ENCODE measurements around the gene SCN11A. TPM values are rescaled to one million over a fixed set of nuclear protein-coding genes. Genes with fewer than 3 reads are reported as not detected.

SCN11A gene
- total RNA-seq, 2 experiments from 2014 or later, result 0.08 TPM; not detected in 1

GRCh38 chr3:39094851-39095677 is 43.3 kb upstream of the SCN11A start:
- no peak overlapping the region for H3K4me3 ChIP-seq (ENCODE audit: low read length)
- ChIA-PET POLR2A (no interaction called here), CTCF (no interaction called here)
- ATAC-seq (ENCODE audit: poor library complexity) (no peak), DNase-seq (no peak)
- no peaks in the 10 kb centered on the region for H3K9me3 ChIP-seq (ENCODE audit: control insufficient read depth in 1 of 2, insufficient read depth in 1 of 2, low read length in 2 of 2)
- no peaks in the 10 kb centered on the region for H3K9me3 Mint-ChIP-seq
- no peaks in the 10 kb centered on the region for H3K27me3 ChIP-seq (ENCODE audit: control insufficient read depth in 1 of 2, insufficient read depth in 2 of 2, low read length in 2 of 2)
- TF ChIP-seq, protein P1, sequence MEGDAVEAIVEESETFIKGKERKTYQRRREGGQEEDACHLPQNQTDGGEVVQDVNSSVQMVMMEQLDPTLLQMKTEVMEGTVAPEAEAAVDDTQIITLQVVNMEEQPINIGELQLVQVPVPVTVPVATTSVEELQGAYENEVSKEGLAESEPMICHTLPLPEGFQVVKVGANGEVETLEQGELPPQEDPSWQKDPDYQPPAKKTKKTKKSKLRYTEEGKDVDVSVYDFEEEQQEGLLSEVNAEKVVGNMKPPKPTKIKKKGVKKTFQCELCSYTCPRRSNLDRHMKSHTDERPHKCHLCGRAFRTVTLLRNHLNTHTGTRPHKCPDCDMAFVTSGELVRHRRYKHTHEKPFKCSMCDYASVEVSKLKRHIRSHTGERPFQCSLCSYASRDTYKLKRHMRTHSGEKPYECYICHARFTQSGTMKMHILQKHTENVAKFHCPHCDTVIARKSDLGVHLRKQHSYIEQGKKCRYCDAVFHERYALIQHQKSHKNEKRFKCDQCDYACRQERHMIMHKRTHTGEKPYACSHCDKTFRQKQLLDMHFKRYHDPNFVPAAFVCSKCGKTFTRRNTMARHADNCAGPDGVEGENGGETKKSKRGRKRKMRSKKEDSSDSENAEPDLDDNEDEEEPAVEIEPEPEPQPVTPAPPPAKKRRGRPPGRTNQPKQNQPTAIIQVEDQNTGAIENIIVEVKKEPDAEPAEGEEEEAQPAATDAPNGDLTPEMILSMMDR (IDR thresholded peaks at IDR 0.05), result no peak
- no peaks in the 10 kb centered on the region for H3K27me3 Mint-ChIP-seq
- H3K27ac ChIP-seq (ENCODE audit: low read depth in 1 of 2, low read length in 2 of 2), result no peak overlapping the region
- H3K36me3 Mint-ChIP-seq (ENCODE audit: low read depth), result peaks cover 94% of the 10 kb centered on the region
- intact Hi-C loops (cut with DNase I, micrococcal nuclease), result no loop called here
- no peak overlapping the region for H3K27ac Mint-ChIP-seq
- no peaks in the 10 kb centered on the region for H3K4me1 ChIP-seq (ENCODE audit: insufficient read depth, low read length)
- H3K36me3 ChIP-seq (ENCODE audit: insufficient read depth, low read length), result peaks cover 92% of the 10 kb centered on the region
- H3K4me3 Mint-ChIP-seq, result no peak overlapping the region
- no peaks in the 10 kb centered on the region for H3K4me1 Mint-ChIP-seq (ENCODE audit: low read depth)

DNA sequence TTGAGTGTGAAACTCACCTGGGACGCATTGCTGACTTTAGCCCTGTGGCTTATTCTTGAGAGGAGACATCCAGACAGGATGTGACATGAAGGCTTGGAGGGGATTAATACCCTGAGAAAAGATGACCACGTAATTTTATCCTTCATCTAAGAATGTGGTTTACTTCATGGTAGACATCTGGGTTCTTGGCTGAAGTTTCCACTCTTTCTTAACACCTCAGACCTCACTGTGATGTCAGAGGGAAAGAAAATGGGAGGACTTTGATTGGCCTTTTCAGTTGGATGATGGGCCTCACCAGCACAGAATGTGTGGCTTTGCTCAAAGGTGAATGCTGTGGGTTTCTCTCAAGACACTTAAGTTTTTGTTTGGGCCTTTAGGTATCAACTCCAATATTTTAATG is 39.2 kb upstream of the SCN11A start:
- Histone ChIP-seq H3K4me1 (ENCODE audit: insufficient read depth, low read length) (no peaks in the 10 kb centered on the region), H3K27ac (ENCODE audit: low read depth in 1 of 2, low read length in 2 of 2) (no peak overlapping the region), H3K4me3 (ENCODE audit: low read length) (no peak overlapping the region), H3K27me3 (ENCODE audit: control insufficient read depth in 1 of 2, insufficient read depth in 2 of 2, low read length in 2 of 2) (no peaks in the 10 kb centered on the region), H3K36me3 (ENCODE audit: insufficient read depth, low read length) (peaks cover 91% of the 10 kb centered on the region), H3K9me3 (ENCODE audit: control insufficient read depth in 1 of 2, insufficient read depth in 1 of 2, low read length in 2 of 2) (no peaks in the 10 kb centered on the region)
- ATAC-seq (ENCODE audit: poor library complexity), result no peak
- CTCF ChIA-PET, result no interaction called here
- Mint-ChIP-seq H3K4me1 (ENCODE audit: low read depth) (no peaks in the 10 kb centered on the region), H3K27ac (no peak overlapping the region), H3K27me3 (no peaks in the 10 kb centered on the region), H3K9me3 (no peaks in the 10 kb centered on the region), H3K4me3 (no peak overlapping the region), H3K36me3 (ENCODE audit: low read depth) (peaks cover 100% of the 10 kb centered on the region)
- TF ChIP-seq, protein P1 (IDR thresholded peaks at IDR 0.05), result no peak
- DNase-seq, result no peak
- POLR2A ChIA-PET, result no interaction called here
- intact Hi-C loops (cut with DNase I, micrococcal nuclease), result no loop called here

DNA sequence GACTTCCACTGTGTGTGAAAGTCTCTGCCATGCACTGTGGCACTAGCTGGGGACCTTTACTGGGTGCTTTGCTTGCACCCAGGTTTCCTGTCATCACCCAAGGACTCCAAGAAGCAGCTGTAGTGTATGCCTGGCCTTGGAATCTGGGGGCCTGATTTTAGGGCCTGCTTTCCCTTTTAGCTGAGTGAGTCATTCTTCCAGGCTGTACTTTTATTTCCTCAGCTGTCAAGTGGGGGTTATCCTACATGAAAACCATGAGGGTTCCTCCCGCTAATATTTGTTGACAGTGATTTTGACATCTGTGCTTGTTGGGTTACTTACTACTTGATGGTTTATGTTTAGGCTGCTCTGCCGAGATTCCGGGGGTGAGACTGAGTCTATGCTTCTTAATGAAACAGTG is 37.1 kb upstream of the SCN11A start:
- no peaks in the 10 kb centered on the region for H3K9me3 Mint-ChIP-seq
- no peaks in the 10 kb centered on the region for H3K9me3 ChIP-seq (ENCODE audit: control insufficient read depth in 1 of 2, insufficient read depth in 1 of 2, low read length in 2 of 2)
- H3K4me1 Mint-ChIP-seq (ENCODE audit: low read depth), result no peaks in the 10 kb centered on the region
- H3K4me3 ChIP-seq (ENCODE audit: low read length), result no peak overlapping the region
- H3K4me1 ChIP-seq (ENCODE audit: insufficient read depth, low read length), result no peaks in the 10 kb centered on the region
- no peaks in the 10 kb centered on the region for H3K27me3 Mint-ChIP-seq
- ChIA-PET POLR2A (no interaction called here), CTCF (interaction anchor here (0.5 to 2.6 kb wide), 3 partner anchors 9 to 259 kb away, joined by 3 to 11 read pairs (median 3); no protein-coding TSS in a partner anchor)
- TF ChIP-seq, protein P1 (IDR thresholded peaks at IDR 0.05), result no peak
- H3K27ac ChIP-seq (ENCODE audit: low read depth in 1 of 2, low read length in 2 of 2), result no peak overlapping the region
- ATAC-seq (ENCODE audit: poor library complexity) (no peak), DNase-seq (no peak)
- no peak overlapping the region for H3K4me3 Mint-ChIP-seq
- peaks cover 96% of the 10 kb centered on the region for H3K36me3 Mint-ChIP-seq (ENCODE audit: low read depth)
- H3K27me3 ChIP-seq (ENCODE audit: control insufficient read depth in 1 of 2, insufficient read depth in 2 of 2, low read length in 2 of 2), result no peaks in the 10 kb centered on the region
- intact Hi-C loops (cut with DNase I, micrococcal nuclease), result no loop called here
- no peak overlapping the region for H3K27ac Mint-ChIP-seq
- peaks cover 86% of the 10 kb centered on the region for H3K36me3 ChIP-seq (ENCODE audit: insufficient read depth, low read length)

Measured in CD4-positive, alpha-beta T cell (primary cell).